Ishikawa (cell line): ENCODE data around the gene PROZ.

Experiments used
- CEBPB ChIP-seq: IDR thresholded peaks from 2 replicates; pipeline ENCODE4 v1.6.1; 2012
- EP300 ChIP-seq: IDR thresholded peaks from 2 replicates; pipeline ENCODE4 v1.6.1; 2012; ENCODE audit warnings: borderline replicate concordance
- FOXM1 ChIP-seq: IDR thresholded peaks from 2 replicates; pipeline ENCODE4 v1.6.1; 2012; ENCODE audit warnings: low read depth, borderline replicate concordance
- MAX ChIP-seq: IDR thresholded peaks from 2 replicates; pipeline ENCODE4 v1.6.1; 2012
- RAD21 ChIP-seq: IDR thresholded peaks from 2 replicates; pipeline ENCODE4 v1.6.1; 2012; ENCODE audit warnings: low read depth
- REST ChIP-seq: IDR thresholded peaks from 2 replicates; pipeline ENCODE4 v1.6.1; 2012; ENCODE audit warnings: low read depth, mild to moderate bottlenecking
- TAF1 ChIP-seq: IDR thresholded peaks from 2 replicates; pipeline ENCODE4 v1.6.1; 2012; ENCODE audit warnings: low read depth, mild to moderate bottlenecking
- TCF12 ChIP-seq: IDR thresholded peaks from 2 replicates; pipeline ENCODE4 v1.6.1; 2012; ENCODE audit warnings: low read depth
- TEAD4 ChIP-seq: IDR thresholded peaks from 2 replicates; pipeline ENCODE4 v1.6.1; 2012
- USF1 ChIP-seq: IDR thresholded peaks from 2 replicates; pipeline ENCODE4 v1.6.1; 2012
- YY1 ChIP-seq: IDR thresholded peaks from 2 replicates; pipeline ENCODE4 v1.6.1; 2012; ENCODE audit warnings: low read depth

- no peak for TF ChIP-seq FOXM1
- no peak for TF ChIP-seq REST
- no peak for TF ChIP-seq MAX
- no peak for TF ChIP-seq RAD21
- no peak for TF ChIP-seq TAF1
- TF ChIP-seq EP300 = no peak
- TF ChIP-seq YY1 = no peak
- TF ChIP-seq CEBPB = no peak
- TF ChIP-seq TCF12 = no peak
- TF ChIP-seq USF1 = no peak
- TF ChIP-seq TEAD4 = no peak
These were observed 14.0 kb downstream of the PROZ start for GRCh38 chr13:113172419-113172926.
